Breast epithelium (tissue), 4 donors: ENCODE results near the gene AMZ1. TPM values are rescaled to one million over a fixed set of nuclear protein-coding genes. Genes with fewer than 3 reads are reported as not detected.

ENCODE experiments used
- DNase-seq, 2 donors: peaks; one replicate each; pipeline ENCODE4 v3.0.0-alpha.2; 2019; ENCODE audit warnings: low spot score in 2 of 2
- H3K27ac ChIP-seq, 2 donors: fragments of 200-600 bp; sonication (generic) in 1 of 2; one replicate each; pipeline ENCODE4 v1.5.1; 2016 to 2019; ENCODE audit warnings: mild to moderate bottlenecking in 1 of 2
- H3K27me3 ChIP-seq, 2 donors: fragments of 200-600 bp; sonication (generic) in 1 of 2; one replicate each; pipeline versions ENCODE4 v1.5.1 to v1.6.0; 2017 to 2019; ENCODE audit warnings: control low read depth in 1 of 2, mild to moderate bottlenecking in 1 of 2
- H3K36me3 ChIP-seq: fragments of 200-600 bp; one replicate; pipeline ENCODE4 v1.5.1; 2019
- H3K4me1 ChIP-seq, 2 donors: fragments of 200-600 bp; sonication (generic); one replicate each; pipeline ENCODE4 v1.5.1; 2016 to 2019; ENCODE audit warnings: control low read depth in 1 of 2
- H3K4me3 ChIP-seq, 3 donors: fragments of 200-600 bp; sonication (generic); 1 replicate in 2 of 3; 2 replicates in 1 of 3; pipeline ENCODE4 v1.5.1; 2016 to 2019; ENCODE audit warnings: mild to moderate bottlenecking in 3 of 3, moderate library complexity in 2 of 3
- H3K9me3 ChIP-seq, 2 donors: fragments of 200-600 bp; sonication (generic) in 1 of 2; one replicate each; pipeline ENCODE4 v1.5.1; 2016 to 2019; ENCODE audit warnings: control low read depth in 1 of 2
- POLR2A ChIP-seq: fragments of 450-650 bp; IDR thresholded peaks from one replicate; pipeline ENCODE4 v1.6.1; 2016; ENCODE audit warnings: antibody characterized with exemption, mild to moderate bottlenecking, moderate library complexity
- POLR2AphosphoS5 ChIP-seq, 3 donors: sonication (generic); formaldehyde crosslinking; IDR thresholded peaks; one replicate each; pipeline ENCODE4 v1.6.1; 2017; ENCODE audit warnings: antibody characterized with exemption in 3 of 3
- intact Hi-C: fragments of 100-400 bp; cut with DNase I; formaldehyde crosslinking; loops from one replicate; pipeline ENCODE4 v1.15.1; 2023; ENCODE audit warnings: low total_unique reads
- total RNA-seq, 3 donors: library from RNA; depleted of rRNA; stranded (reverse); fragments of >200 nt; gene quantifications; one replicate each; pipeline ENCODE4 v1.1.0, GENCODE V29; 2016
- TF ChIP-seq, protein P1 (sequence below), 3 donors: fragments of 450-650 bp; IDR thresholded peaks; one replicate each; pipeline ENCODE4 v1.5.1; 2016 to 2017; ENCODE audit warnings: antibody characterized with exemption in 3 of 3, mild to moderate bottlenecking in 3 of 3, moderate library complexity in 3 of 3

The AMZ1 gene, protein sequence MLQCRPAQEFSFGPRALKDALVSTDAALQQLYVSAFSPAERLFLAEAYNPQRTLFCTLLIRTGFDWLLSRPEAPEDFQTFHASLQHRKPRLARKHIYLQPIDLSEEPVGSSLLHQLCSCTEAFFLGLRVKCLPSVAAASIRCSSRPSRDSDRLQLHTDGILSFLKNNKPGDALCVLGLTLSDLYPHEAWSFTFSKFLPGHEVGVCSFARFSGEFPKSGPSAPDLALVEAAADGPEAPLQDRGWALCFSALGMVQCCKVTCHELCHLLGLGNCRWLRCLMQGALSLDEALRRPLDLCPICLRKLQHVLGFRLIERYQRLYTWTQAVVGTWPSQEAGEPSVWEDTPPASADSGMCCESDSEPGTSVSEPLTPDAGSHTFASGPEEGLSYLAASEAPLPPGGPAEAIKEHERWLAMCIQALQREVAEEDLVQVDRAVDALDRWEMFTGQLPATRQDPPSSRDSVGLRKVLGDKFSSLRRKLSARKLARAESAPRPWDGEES
- total RNA-seq: under 1 TPM; 0.16 to 0.88 (median 0.33) TPM

DNA sequence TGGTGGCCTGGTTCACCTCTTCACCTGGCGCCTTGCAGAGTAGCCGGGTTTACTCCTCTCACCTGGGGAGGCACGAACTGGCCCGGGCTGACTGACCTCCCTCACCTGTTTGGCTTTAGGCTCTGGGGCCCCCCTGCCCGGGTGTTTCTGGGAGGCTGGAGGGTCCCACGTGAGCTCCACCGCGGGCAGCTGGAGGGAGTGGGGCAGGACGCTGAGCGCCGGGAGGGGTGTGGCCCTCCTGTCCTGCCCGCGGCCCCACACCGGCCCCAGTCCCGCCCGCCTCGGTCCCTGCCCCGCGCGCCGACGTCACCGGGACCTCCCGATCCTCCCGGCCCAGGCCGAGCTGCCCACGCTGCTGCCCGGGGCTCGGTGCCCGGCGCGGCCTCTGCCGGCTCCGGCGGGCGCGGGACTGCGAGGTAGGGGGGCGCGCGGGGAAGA, at the start of gene AMZ1:
Gene AMZ1, plus strand, starts transcription at position 322 of the 438 bp plus-strand sequence. CDS start 12,250 bp downstream, outside the sequence.
- no peak within 1 kb of the TSS for H3K27ac ChIP-seq
- TF ChIP-seq POLR2A (no peak), POLR2AphosphoS5 (IDR thresholded peaks at IDR 0.05) (no peak)
- TF ChIP-seq, protein P1, sequence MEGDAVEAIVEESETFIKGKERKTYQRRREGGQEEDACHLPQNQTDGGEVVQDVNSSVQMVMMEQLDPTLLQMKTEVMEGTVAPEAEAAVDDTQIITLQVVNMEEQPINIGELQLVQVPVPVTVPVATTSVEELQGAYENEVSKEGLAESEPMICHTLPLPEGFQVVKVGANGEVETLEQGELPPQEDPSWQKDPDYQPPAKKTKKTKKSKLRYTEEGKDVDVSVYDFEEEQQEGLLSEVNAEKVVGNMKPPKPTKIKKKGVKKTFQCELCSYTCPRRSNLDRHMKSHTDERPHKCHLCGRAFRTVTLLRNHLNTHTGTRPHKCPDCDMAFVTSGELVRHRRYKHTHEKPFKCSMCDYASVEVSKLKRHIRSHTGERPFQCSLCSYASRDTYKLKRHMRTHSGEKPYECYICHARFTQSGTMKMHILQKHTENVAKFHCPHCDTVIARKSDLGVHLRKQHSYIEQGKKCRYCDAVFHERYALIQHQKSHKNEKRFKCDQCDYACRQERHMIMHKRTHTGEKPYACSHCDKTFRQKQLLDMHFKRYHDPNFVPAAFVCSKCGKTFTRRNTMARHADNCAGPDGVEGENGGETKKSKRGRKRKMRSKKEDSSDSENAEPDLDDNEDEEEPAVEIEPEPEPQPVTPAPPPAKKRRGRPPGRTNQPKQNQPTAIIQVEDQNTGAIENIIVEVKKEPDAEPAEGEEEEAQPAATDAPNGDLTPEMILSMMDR (IDR thresholded peaks at IDR 0.05): no peak
- H3K4me1 ChIP-seq: peaks cover 0 to 7% of the 10 kb centered on the region in 2 donors
- DNase-seq: no peak
- intact Hi-C loops: loop anchor here (10.0 kb wide), 1 partner anchor 213 kb away; the partner anchor contains the start of gene GRIFIN
- H3K27me3 ChIP-seq: peaks cover 6 to 35% of the 10 kb centered on the region in 2 donors
- no peaks in the 10 kb centered on the region for H3K36me3 ChIP-seq
- H3K4me3 ChIP-seq: peak within 1 kb of the TSS; percentile 10 to 67 (median 38)
- no peaks in the 10 kb centered on the region for H3K9me3 ChIP-seq

DNA sequence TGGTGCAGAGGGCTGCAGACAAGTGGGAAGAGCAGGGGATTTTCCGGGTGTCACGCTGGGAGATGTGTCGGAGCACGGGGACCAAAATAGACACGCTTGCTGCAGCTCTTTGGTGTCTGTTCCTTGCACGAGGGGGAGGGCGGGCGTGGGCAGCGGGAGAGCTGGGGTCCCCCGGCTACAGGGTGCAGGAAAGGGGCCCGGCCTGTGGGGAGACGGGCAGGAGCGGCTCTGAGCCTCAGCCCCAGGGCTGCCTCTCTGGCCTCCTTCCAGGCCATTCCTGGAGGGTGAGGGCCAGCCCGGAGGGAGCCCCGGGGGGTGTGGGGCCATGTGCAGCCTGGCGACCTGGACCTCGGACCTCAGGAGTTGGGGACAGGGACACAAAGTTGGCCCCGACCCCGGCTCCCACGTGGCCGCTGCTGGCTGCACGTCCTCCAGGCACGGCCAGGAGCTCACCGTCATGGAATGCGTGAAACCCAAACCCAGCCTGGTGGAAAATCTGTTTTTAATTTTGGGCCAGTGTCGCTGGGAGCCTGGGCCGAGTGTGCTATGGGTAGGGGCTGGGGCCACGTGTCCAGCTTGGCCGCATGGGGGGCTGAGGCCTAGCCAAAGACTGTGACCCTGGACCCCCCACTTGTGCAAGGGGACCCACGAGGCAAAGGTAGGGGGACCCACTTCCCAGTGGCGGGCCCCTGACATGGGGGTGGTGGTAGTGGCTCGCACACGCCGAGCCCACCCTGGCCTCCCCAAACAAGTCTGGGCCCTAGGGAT, 49.6 kb upstream of the AMZ1 start:
- peak overlapping the region; percentile 45 to 75 for H3K27ac ChIP-seq
- intact Hi-C loops: no loop called here
- H3K4me3 ChIP-seq: peak overlapping the region in 1 of 3 donors; percentile 12
- no peak for DNase-seq
- H3K4me1 ChIP-seq: peaks cover 11 to 29% of the 10 kb centered on the region in 2 donors
- no peaks in the 10 kb centered on the region for H3K27me3 ChIP-seq
- no peak for TF ChIP-seq POLR2AphosphoS5 (IDR thresholded peaks at IDR 0.05)
- no peaks in the 10 kb centered on the region for H3K36me3 ChIP-seq
- no peaks in the 10 kb centered on the region for H3K9me3 ChIP-seq

DNA sequence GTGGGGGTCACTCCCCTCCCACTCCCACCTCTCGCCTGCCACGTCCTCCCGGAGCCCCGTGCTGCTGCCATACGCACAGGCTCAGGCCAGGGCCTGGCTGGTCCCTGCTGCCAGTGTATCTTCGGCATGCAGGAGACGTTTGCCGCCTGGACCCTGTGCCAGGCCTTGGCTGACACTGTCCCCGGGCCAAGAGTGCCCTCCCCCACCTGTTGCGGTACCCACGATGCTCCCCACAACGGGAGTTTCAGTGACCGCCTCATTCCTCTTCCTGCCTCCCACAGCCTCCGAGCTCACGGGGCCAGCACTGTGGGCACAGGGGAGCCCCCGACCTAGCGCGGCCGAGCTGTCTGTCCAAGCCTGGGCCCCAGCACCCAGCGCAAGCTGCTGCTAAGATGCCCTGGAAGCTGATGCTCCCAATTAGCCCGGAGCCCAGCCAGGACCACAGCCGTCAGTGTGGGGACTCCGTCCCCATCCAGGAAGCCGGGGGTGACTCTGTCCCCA, 48.8 kb upstream of the AMZ1 start:
- Histone ChIP-seq H3K27ac (peak overlapping the region; percentile 45 to 75), H3K36me3 (no peaks in the 10 kb centered on the region), H3K4me1 (peaks cover 11 to 22% of the 10 kb centered on the region in 2 donors), H3K4me3 (no peak overlapping the region), H3K27me3 (no peaks in the 10 kb centered on the region), H3K9me3 (no peaks in the 10 kb centered on the region)
- intact Hi-C loops: no loop called here
- DNase-seq: no peak
- TF ChIP-seq, protein P1 (IDR thresholded peaks at IDR 0.05): no peak
- TF ChIP-seq POLR2AphosphoS5 (IDR thresholded peaks at IDR 0.05) (no peak), POLR2A (no peak)

DNA sequence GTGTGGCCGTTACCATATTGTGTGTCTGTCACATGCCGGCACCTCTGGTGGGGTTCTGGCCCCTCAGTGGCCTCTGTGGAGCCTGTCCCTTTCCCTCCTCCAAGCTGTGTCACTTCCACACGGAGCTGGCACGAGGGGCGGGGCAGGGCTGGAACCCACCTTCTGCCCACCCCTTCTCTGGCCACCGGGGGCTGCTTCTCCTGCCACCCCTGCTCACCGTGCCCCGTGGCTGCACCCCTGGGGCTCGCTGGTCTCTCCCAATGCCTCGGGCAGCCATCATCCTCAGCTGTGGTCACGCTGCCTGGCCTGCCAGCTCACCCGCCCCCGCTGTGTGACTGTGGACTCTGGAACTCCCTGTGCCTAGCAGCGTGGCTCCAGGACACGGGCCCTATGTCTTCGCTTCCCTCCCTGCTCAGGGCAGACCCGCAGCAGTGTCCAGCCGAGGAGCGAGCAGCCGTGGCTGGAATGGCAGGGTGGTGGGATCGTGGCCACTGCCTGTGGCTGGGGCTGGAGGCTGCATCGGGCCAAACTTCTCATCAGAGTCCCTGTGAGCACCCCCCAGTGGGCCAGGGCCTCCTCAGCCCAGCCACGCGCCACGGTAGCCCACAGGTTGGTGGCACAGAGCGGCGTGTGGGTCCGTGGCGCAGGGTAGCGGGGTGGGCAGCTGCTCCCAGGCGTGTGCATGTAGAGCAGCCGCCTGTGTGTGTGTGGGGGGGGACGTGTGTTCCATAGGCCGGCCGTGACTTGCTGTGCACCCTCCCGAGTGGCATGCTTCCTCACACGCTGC, 48.1 kb upstream of the AMZ1 start:
- DNase-seq: no peak
- TF ChIP-seq POLR2AphosphoS5 (IDR thresholded peaks at IDR 0.05) (no peak), POLR2A (no peak)
- TF ChIP-seq, protein P1 (IDR thresholded peaks at IDR 0.05): no peak
- H3K27ac ChIP-seq: peak overlapping the region; percentile 45 to 92
- no peaks in the 10 kb centered on the region for H3K9me3 ChIP-seq
- intact Hi-C loops: no loop called here
- no peak overlapping the region for H3K4me3 ChIP-seq
- H3K36me3 ChIP-seq: no peaks in the 10 kb centered on the region
- H3K4me1 ChIP-seq: peaks cover 11 to 17% of the 10 kb centered on the region in 2 donors
- no peaks in the 10 kb centered on the region for H3K27me3 ChIP-seq

DNA sequence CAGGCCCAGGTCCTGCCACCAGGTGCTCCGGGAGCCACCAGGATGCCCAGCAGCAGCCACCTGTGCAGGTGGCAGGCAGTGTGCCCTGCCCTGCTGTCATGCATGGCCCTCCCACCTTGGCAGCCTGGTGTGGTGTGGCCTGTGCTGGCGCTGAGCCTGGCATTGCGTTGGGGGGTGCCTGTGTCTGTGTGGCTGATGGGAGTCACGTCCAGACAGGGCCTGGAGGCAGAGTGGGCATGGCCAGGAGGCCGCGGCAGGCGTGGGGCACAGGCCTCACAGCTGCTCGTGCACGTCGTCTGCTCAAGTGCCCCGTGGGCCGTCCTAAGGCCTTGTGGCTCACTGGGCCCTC, 47.5 kb upstream of the AMZ1 start:
- Histone ChIP-seq H3K27me3 (no peaks in the 10 kb centered on the region), H3K4me1 (peaks cover 11 to 17% of the 10 kb centered on the region in 2 donors), H3K9me3 (no peaks in the 10 kb centered on the region), H3K27ac (peak overlapping the region; percentile 71 to 92), H3K36me3 (no peaks in the 10 kb centered on the region), H3K4me3 (peak overlapping the region in 1 of 3 donors; percentile 11)
- DNase-seq: peak in 1 of 2 donors; percentile 50
- intact Hi-C loops: no loop called here
- TF ChIP-seq, protein P1 (IDR thresholded peaks at IDR 0.05): no peak
- no peak for TF ChIP-seq POLR2A
- TF ChIP-seq POLR2AphosphoS5 (IDR thresholded peaks at IDR 0.05): no peak
